ENCODE measurements around the gene GLIPR2.
"Not testable (repeated sequence)": the region's sequence is repeated elsewhere in the genome, so short reads cannot be mapped to it uniquely, and the experiment has no call there.

The GLIPR2 gene

GRCh38 chr9:36123515-36123914 is 13.0 kb upstream of the GLIPR2 start:
- no peak for DNase-seq (ENCODE audit: low read depth in 2 of 2)

GRCh38 chr9:36125062-36125855 is 11.3 kb upstream of the GLIPR2 start:
- DNase-seq (ENCODE audit: low read depth in 2 of 2) = no peak

GRCh38 chr9:36126016-36126730 is 10.4 kb upstream of the GLIPR2 start:
- DNase-seq (ENCODE audit: low read depth in 2 of 2) = no peak

GRCh38 chr9:36127652-36128244 is 8.8 kb upstream of the GLIPR2 start:
- DNase-seq (ENCODE audit: low read depth in 2 of 2) = no peak

- DNase-seq (ENCODE audit: low read depth in 2 of 2) = no peak
Observed at GRCh38 chr9:36128349-36128748, 8.2 kb upstream of the GLIPR2 start.

- DNase-seq (ENCODE audit: low read depth in 2 of 2) = no peak
Observed at GRCh38 chr9:36129139-36129538, 7.4 kb upstream of the GLIPR2 start.

- DNase-seq (ENCODE audit: low read depth in 2 of 2) = not testable (repeated sequence)
Observed at GRCh38 chr9:36131666-36132065, 4.9 kb upstream of the GLIPR2 start.

- DNase-seq (ENCODE audit: low read depth in 2 of 2) = no peak
Observed at GRCh38 chr9:36132086-36132485, 4.4 kb upstream of the GLIPR2 start.

GRCh38 chr9:36134761-36135505 is 1.6 kb upstream of the GLIPR2 start:
- no peak for DNase-seq (ENCODE audit: low read depth in 2 of 2)

GRCh38 chr9:36135741-36136271 is 727 bp upstream of the GLIPR2 start:
- no peak for DNase-seq (ENCODE audit: low read depth in 2 of 2)

GRCh38 chr9:36136894-36137391 is 410 bp downstream of the GLIPR2 start:
- DNase-seq (ENCODE audit: low read depth in 2 of 2) = no peak

- DNase-seq (ENCODE audit: low read depth in 2 of 2) = no peak
Observed at GRCh38 chr9:36137392-36138004, 965 bp downstream of the GLIPR2 start.

- DNase-seq (ENCODE audit: low read depth in 2 of 2) = no peak
Observed at GRCh38 chr9:36138496-36138895, 2.0 kb downstream of the GLIPR2 start.

- no peak for DNase-seq (ENCODE audit: low read depth in 2 of 2)
Observed at GRCh38 chr9:36138901-36139300, 2.4 kb downstream of the GLIPR2 start.

GRCh38 chr9:36140086-36141084 is 3.9 kb downstream of the GLIPR2 start:
- DNase-seq (ENCODE audit: low read depth in 2 of 2) = no peak

- no peak for DNase-seq (ENCODE audit: low read depth in 2 of 2)
Observed at GRCh38 chr9:36141288-36141687, 4.8 kb downstream of the GLIPR2 start.

GRCh38 chr9:36141761-36142160 is 5.2 kb downstream of the GLIPR2 start:
- no peak for DNase-seq (ENCODE audit: low read depth in 2 of 2)

- no peak for DNase-seq (ENCODE audit: low read depth in 2 of 2)
Observed at GRCh38 chr9:36142510-36143244, 6.1 kb downstream of the GLIPR2 start.

GRCh38 chr9:36143245-36143641 is 6.7 kb downstream of the GLIPR2 start:
- no peak for DNase-seq (ENCODE audit: low read depth in 2 of 2)
